DMS 273 (cell line): Measurements from ENCODE around the gene FKBP2.

ENCODE experiments used
- DNase-seq: peaks from one replicate; lab custom pipeline; 2025; ENCODE audit not compliant: unreplicated experiment; lab: John Stamatoyannopoulos, UW

Gene FKBP2

DNA sequence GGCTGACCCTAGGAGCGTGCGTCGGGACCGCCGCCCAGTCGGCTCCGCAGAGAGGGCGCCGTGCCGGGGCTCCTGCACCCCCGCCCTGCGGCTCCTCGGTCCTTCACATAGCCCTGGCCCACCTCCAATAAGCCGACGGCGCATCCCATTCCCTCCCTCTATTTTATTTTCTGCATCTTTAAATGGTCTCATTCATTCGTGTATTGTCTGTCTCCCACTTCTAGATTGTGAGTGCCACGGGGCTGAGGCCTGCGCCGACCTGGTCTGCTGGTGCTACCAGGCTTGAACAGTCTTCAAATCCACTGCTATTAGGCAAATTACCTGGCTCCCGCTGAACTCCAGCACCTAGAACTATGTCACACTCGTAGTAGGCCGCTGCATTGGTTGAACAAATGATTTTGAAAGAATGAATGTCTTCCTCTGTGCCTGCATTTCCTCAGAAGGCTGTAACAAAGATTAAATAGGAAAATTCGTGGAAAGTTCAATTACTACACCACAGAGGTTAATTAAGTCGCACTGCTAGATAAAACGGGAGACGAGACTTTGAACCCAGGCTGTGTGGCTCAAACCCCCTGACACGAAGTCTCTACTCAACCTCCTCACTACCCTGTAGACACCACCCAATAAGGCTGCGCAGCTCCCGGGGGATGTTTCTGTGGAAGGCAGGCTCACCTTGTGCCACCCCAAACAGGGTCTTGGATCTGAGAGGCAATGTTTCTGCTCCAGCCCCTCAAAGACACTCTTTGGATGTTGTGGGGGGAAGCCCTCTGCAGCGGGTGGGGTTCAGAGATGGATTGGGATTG, 7.0 kb downstream of the FKBP2 start:
- no peak for DNase-seq

DNA sequence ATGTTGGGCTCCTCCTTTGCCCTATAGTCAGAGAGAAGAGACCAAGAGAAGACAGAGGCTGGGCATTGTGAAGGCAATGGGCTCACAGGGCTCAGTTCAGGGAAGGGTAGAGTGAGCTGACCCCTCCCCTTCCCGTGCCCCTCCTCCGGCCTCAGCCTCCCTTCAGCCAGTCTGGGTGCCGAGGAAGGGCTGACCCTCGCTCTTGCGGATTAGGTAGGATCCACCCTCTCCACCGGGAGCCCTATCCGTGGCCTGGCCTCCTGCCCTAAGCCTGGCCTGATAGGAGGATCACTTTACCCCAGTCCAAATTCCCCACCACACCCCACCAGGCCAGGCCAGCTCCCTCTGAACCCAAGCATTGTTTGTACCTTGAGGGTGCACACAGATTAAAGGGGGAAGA, 7.7 kb downstream of the FKBP2 start:
- no peak for DNase-seq

DNA sequence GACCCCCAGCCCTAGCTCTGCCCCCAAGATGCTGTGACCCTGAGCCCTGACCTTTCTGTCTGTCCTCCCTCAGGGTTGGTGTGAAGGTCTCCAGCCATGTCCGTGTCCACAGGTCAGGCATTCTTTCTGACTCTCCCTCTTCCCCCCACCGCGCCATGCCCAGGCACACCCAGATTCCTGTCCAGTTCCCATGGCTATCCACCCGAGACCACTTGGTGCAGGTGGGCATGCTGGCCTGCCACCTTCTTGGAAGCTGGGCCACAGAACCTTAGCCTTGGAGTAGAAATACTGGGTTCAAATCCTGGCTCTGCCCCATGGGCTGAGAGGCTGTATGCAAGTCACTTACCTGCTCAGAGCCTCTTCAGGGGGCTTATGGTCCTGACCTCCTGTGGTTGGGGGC, 8.1 kb downstream of the FKBP2 start:
- no peak for DNase-seq

DNA sequence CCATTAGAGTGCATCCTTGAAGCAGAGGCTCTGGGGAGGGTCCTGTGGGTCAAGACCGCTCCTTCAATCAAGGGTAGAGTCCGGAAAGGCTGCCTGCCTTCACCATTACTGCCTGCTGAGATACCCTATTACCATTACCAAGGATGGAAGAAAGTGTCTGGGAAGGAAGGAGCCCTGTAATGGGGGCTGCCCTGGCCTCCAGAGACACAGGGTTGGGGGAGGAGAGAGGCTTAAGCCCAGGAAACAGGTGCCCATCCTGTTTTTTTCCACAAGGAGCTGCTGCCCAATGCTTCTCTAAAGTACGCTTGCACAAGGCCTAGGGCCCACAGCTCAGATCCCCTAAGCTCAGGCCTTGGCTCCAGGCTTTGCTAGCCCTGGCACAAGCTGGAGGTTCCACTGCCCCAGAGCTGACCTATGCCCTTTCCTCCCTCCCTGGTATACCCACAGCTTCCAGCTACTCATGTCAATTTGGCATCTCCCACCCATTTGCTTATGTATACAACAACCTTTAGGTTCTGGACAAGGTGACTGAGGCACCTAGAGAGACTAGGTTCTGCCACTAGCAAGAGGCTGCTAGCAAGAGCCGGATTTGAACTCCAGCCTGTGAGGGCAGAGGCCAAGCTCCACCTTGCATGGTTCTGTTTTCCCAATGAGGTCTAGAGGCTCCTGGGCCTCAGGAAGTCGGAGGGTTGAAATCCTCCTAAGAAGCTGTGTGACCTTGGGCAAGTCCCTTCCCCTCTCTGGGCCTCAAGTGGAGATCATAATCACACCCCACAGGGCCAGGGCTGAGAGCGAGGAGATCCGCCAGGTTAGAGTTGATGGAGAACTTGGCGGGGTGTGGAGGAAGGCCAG, 8.9 kb downstream of the FKBP2 start:
- no peak for DNase-seq

DNA sequence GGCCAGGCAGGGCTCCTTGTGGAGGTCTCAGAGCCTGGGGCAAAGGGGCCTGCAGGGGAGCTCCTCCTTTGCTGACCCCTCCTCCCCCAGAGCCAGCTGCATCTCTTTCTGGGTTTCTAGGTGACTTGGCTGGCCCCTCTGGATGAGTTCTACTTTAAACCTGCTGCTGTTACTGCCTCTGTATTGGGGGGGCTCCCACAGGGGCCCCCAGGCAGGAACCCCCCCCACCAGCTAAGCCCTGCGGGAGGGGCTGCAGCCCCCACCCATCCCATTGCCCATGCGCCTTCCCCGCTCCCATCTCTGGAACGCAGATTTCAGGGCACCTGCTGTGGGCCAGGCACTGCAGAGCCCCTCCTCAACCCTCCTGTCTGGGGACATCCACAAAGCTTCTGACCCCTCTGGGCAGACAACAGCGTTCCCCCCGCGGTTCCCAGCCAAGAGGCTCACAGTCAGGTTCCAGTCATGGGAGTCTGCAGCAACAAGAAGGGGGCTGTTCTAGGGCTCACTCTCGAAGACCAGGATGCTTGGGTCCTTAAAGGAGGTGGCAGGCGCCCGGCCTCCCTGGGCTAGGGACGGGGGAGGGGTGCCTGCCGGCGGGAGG, 9.6 kb downstream of the FKBP2 start:
- DNase-seq, result peak; percentile 57

DNA sequence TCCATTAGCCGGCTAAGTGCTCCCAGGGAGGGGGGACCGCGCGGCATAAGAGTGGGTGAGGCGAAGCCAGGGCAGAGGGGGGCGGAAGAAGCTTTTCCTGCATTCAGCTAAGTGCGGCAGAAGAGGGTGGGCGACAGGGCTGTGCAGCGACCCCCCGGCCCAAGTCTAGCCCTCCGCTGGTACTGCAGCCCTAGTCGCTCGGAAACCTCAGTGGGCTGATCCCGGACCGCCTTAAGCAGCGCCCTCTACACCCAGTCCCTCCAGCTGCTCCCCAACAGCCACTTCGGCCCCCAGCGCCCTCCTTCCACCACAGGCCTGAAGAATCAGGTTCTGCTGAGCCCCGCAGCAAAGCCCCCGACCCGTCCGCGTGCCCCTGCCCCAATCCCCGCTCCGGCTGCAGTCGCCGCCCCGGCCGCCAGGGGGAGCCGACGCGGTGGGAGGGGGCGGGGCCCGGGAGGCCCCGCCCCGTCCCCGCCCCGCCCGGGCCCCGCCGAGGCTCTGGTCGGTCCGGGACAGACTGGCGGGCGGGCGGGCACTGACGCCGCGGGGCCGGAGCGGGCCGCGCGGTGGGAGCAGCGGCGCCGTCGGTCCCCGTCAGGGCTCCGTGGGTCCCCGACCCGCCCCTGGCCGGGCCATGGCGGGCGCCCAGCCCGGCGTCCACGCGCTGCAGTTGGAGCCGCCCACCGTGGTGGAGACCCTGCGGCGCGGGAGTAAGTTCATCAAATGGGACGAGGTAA, 10.3 kb downstream of the FKBP2 start, which contains the start of gene PLCB3:
TSS of gene PLCB3 (plus strand) at position 515 of the 737 bp plus-strand sequence. CDS start at position 635, 120 bp downstream.
- peak; percentile 75 for DNase-seq

DNA sequence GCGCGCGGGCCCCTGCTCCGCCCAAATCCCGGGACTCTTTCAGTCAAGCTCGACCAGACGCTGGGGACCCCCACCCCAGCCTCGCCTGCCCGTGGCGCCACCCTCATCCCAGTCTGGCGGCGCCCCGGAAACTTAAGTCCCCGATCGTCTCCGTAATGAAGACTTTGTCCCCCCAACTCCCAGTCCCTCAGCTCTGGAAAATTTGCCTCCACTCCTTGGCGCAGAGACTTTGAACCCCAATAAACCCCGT, 10.8 kb downstream of the FKBP2 start:
- no peak for DNase-seq

DNA sequence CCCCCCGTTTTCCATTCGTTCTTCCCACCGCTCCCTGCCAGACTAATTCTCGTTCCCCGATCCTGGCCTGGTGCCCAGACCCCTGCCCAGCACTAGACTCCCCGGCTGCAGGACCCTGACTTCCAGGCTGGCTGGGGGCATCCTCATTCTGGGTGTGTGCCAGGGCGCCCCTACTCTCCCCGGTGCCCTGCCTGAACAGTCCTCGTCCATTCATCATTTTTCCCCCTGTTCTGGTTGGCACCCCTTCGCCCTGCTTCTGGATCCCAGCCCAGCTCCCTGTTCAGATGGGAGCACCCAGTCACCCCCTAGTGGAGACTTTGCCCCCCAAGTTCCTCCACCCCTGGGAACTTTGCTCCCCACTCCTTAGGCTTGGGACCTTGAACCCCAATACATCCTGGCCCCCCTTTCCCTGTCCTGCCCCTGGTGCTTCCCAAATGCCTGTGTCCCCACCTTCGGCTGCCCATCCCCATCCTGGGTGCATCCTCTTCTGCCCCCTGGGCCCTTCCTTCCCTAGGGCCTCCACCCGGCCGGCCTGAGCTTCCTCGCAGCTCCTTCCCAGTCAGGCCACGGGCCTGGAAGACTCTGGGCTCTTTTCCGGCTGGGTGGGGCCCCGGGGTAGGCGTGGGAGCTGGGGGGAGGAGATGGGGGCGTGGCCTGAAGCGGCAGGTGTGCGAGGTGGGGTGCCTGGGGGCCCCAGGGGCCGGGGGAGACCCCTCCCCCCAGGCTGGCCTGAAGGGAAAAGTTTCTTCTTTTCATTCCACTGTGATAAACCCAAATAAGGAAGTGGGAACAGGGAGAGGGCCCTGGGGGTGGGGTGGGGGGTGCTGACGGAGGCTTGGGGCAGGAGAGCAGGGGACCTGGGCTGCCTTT, 11.3 kb downstream of the FKBP2 start:
- DNase-seq, result no peak

DNA sequence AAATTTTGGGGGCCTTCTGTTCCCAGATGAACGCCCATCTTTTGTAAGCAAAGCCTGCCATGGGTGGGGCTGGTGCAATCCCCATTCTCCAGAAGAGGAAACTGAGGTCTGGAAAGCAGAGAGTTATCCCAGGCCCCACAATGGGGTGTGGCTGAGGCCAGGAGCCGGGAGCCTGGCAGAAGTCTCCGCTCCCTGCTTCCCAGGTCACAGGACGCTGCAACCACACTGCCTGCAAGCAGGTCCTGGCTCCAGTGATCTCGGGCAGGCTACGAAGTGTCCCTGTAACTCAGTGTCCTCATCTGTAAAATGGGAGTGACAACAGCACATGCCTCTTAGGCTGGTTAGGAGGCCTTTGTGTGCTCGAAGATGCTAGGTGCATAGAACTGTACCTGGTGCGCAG, 12.1 kb downstream of the FKBP2 start:
- DNase-seq, result no peak

DNA sequence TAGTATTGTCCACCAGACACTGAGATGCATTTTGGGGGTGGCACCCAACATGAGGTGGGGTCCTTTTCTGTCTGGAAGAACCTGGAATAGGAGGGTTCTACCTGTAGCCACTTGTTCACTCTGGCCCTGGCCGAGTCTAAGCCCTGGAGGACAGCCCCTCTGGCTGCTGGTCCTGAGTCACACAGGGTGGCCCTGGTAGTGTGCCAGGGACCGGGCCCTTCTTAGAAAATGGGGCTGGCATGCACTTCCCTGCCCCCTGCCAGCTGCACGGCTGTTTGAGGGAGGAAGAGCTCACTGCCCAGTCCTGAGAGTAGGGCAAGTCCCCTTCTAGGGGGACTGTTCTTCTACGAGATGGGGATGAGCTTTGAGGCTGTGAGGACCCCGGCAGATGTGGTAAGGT, 12.6 kb downstream of the FKBP2 start:
- no peak for DNase-seq

DNA sequence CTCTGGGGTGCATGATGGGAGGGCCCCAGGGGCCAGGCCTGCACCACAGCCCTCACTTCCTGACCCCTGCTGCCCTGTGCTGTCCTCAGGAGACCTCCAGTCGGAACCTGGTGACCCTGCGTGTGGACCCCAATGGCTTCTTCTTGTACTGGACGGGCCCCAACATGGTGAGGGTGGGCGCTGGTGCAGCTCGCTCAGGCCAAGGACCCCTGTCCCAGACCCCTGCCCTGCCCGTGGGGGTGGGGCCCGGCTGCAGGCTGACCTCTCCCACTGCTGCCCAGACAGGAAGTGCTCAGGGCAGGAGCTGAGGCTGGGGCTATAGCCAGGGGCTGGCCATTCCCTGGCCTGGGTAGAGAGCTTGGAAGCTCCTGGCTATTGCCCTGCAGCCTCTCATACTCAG, 13.4 kb downstream of the FKBP2 start:
- DNase-seq, result no peak

DNA sequence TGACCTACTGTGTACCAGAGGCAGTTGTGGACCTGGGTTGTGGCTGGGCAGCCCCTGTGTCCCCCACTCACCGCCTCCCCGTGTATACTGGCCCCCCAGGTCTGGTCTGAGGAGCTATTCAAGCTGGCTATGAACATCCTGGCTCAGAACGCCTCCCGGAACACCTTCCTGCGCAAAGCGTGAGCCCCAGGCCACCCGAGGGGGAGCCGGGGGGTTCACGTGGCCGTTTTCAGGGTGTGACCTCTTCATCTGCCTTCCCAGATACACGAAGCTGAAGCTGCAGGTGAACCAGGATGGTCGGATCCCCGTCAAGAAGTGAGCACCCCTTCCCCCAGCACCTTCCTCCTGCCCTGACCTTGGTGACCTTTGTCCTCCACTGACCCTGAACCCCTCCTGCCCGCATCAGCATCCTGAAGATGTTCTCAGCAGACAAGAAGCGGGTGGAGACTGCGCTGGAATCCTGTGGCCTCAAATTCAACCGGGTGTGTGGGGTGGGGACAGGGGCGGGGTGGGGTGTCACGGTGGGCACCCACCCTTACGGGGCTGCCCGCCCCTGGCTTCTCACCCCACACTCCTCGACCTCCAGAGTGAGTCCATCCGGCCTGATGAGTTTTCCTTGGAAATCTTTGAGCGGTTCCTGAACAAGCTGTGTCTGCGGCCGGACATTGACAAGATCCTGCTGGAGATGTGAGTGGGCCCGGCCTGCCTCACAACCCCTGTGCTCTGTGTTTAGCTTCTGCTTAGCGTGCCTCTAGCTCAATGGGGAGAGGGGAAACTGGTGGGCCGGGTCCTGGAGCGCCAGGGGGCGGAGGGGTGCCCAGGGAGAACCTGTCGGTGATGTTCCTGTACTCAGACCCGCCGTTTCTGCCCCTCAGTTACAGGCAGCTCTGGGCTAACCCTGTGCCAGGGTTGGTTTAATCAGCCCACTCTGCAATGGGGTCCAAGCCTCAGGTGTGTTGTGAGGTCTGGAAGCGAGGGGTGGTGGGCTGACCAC, 14.5 kb downstream of the FKBP2 start:
- no peak for DNase-seq

DNA sequence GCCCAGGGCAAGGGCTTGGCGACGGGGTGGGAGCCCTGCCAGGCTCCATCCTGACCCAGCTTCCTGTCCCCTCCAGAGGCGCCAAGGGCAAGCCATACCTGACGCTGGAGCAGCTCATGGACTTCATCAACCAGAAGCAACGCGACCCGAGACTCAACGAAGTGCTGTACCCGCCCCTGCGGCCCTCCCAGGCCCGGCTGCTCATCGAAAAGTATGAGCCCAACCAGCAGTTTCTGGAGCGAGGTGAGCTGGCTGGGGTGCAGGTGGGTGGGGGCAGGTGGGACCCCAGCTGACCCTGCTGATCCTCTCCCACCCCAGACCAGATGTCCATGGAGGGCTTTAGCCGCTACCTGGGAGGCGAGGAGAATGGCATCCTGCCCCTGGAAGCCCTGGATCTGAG, 15.4 kb downstream of the FKBP2 start:
- DNase-seq, result no peak

DNA sequence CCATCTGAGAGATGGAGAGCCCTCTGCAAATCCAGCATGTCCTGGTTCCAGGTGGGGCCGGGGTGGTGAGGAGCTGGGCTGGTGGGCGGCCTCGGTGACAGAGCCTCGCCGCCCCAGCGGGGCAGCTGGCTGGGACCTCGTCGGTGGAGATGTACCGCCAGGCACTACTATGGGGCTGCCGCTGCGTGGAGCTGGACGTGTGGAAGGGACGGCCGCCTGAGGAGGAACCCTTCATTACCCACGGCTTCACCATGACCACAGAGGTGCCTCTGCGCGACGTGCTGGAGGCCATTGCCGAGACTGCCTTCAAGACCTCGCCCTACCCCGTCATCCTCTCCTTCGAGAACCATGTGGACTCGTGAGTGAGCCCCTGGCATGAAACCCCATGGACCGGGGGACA, 17.5 kb downstream of the FKBP2 start:
- no peak for DNase-seq

DNA sequence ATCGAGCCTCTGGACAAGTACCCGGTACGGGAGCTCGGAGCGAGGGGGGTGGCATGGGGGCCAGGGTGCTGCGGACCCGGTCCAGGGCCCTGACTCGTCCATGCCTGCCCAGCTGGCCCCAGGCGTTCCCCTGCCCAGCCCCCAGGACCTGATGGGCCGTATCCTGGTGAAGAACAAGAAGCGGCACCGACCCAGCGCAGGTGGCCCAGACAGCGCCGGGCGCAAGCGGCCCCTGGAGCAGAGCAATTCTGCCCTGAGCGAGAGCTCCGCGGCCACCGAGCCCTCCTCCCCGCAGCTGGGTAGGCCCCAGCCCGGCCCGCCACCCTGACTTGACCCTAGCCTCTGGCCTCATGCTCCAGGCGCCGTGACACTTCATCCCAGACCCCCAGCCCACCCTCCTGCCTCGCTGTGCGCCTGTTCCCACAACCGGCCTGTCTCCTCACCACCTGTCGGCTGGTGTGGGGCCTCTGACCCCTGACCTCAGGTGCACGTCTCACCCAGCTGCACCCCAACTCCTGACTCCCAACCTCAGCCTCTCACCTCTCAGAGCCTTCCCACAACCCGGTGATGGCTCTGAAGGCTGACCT, 18.1 kb downstream of the FKBP2 start:
- DNase-seq, result no peak

DNA sequence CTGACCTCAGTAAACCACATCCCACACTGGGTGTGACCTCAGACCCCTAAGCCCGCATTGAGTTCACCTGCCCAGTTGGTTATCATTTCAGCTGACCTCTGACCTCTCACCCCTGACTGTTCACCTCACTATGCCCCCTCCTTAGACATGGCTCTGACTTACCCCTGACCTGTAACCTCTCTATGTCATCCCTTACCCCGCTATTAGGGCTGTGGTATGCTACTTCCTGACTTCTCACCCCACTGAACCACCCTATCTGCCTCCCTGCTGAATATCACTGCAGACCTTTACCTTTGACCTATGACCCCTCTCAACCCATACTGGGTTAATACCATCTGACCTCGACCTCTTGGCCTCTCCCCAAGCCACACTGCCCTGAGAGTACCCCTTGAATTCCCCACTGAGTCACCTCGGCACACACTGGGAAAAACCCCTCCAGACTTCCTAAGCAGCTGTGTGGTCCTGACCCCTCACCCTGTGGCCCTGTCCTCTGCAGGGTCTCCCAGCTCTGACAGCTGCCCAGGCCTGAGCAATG, 18.7 kb downstream of the FKBP2 start:
- DNase-seq, result no peak

DNA sequence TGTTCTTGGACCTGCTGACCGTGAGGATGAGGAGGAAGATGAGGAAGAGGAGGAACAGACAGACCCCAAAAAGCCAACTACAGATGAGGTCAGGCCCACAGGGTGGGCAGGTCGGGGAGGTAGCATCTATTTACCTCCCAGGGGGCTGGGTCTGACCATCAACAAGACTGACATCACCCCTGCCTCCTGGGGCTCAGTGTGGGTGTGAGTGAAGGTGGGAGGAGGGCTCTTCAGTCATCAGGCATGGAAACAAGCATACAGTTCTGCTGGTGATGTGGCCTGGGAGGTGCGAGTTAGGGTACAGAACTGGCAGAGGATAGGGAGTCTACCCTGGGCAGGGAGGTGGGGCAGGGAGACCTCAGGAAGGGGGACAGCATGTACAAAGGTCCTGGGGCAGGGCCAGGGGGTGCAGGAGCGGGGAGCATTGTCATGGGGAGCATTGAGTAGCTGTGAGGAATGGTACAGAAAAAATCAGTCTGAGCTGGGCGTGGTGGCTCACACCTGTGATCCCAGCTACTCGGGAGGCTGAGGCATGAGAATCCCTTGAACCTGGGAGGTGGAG, 19.3 kb downstream of the FKBP2 start:
- DNase-seq, result no peak

DNA sequence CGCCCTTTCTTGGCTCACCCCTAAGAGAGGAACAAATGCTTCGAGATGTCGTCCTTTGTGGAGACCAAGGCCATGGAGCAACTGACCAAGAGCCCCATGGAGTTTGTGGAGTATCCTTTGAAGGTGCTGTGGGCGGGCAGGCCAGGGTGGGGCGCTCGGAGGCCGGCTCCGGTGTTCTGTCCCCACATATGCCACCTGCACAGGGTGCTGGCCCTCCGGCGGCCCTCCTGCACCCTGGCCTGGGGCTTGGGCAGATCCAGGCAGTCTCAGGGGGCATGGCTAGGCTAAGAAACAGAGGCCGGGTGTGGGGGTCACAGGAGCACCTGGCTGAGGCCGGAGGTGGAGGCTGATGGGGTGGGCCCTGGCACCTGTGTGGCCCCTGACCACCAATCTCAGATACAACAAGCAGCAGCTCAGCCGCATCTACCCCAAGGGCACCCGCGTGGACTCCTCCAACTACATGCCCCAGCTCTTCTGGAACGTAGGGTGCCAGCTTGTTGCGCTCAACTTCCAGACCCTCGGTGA, 20.7 kb downstream of the FKBP2 start:
- no peak for DNase-seq
